ENCODE data around the gene LOC101059915.

The LOC101059915 gene

DNA sequence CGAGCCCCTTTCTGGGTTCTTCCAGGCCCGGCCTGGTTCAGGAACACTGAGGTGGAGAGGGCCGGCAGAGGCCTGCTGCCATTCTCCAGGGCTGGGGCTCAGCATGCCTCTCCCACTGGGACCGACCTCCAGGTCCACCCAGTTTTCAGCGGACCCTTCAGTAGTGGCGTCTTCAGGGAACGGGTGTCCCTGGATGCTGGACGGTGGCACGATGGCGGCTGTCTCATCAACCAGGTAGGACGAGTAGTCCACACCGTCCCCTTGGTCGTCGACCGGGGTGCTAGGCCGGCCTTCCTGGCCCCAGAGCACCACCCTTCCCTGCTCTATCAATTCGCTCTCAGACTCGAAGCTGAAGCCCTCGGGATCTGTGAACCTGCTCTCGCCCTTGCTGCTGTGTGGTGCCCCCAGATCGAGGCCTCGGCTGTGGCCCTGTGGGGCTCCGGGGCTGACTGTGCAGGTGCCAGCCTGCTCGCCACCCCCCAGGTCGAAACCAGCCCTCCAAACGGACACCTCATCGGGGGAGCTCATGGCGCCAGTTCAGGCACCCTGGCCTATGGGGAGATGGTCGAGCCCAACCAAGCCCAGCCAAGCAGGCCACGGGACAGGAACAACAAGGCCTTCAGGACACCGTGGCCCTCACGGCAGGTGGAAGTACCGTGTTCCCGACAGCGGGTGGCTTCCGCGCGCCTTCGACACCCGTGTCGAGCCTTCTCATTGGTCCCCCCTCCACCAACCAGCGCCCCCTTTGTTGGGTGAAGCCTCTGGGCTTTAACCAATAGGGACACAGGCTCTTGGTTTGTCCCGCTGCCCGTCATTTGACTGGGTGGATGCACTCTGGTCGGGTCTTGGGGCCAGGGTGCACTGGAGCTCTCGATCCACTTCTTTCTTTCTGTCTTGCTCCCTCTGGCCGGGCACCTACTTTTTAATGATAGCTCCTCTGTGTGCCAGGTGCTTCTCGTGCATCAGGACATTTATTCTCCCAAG, 814 bp upstream of the LOC101059915 start:
- no peak overlapping the region for H2AFZ ChIP-seq (ENCODE audit: low read length)
- H3K79me2 ChIP-seq (ENCODE audit: insufficient read depth, low read depth, low read length): no peaks in the 10 kb centered on the region
- ChIA-PET POLR2A (no interaction called here), CTCF (ENCODE audit: unreplicated experiment) (no interaction called here)
- intact Hi-C loops (cut with micrococcal nuclease; ENCODE audit: unreplicated experiment): no loop called here
- H3K36me3 ChIP-seq (ENCODE audit: insufficient read depth, low read length): no peaks in the 10 kb centered on the region
- H3K4me3 ChIP-seq (ENCODE audit: low read depth, low read length, poor library complexity, severe bottlenecking): no peak overlapping the region
- no peaks in the 10 kb centered on the region for H3K9me3 ChIP-seq (ENCODE audit: low read length)
- H3K9me2 ChIP-seq (ENCODE audit: insufficient read depth, low read length): no peaks in the 10 kb centered on the region
- no peak overlapping the region for H3K4me2 ChIP-seq (ENCODE audit: low read length)
- H4K20me1 ChIP-seq (ENCODE audit: insufficient read depth, low read length): no peaks in the 10 kb centered on the region
- H3K27ac ChIP-seq (ENCODE audit: low read depth, low read length, poor library complexity, severe bottlenecking): no peak overlapping the region
- BruUV-seq (replicated peaks): no TSS peak
- DNase-seq (ENCODE audit: low spot score): no peak
- H3K4me1 ChIP-seq (ENCODE audit: insufficient read depth, low read length, poor library complexity, severe bottlenecking): no peaks in the 10 kb centered on the region
- TF ChIP-seq, protein P1, sequence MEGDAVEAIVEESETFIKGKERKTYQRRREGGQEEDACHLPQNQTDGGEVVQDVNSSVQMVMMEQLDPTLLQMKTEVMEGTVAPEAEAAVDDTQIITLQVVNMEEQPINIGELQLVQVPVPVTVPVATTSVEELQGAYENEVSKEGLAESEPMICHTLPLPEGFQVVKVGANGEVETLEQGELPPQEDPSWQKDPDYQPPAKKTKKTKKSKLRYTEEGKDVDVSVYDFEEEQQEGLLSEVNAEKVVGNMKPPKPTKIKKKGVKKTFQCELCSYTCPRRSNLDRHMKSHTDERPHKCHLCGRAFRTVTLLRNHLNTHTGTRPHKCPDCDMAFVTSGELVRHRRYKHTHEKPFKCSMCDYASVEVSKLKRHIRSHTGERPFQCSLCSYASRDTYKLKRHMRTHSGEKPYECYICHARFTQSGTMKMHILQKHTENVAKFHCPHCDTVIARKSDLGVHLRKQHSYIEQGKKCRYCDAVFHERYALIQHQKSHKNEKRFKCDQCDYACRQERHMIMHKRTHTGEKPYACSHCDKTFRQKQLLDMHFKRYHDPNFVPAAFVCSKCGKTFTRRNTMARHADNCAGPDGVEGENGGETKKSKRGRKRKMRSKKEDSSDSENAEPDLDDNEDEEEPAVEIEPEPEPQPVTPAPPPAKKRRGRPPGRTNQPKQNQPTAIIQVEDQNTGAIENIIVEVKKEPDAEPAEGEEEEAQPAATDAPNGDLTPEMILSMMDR (conservative IDR thresholded peaks at IDR 0.05; ENCODE audit: low read length): no peak
- TF ChIP-seq EZH2phosphoT487 (IDR thresholded peaks at IDR 0.05; ENCODE audit: borderline replicate concordance, low read depth, low read length): no peak

DNA sequence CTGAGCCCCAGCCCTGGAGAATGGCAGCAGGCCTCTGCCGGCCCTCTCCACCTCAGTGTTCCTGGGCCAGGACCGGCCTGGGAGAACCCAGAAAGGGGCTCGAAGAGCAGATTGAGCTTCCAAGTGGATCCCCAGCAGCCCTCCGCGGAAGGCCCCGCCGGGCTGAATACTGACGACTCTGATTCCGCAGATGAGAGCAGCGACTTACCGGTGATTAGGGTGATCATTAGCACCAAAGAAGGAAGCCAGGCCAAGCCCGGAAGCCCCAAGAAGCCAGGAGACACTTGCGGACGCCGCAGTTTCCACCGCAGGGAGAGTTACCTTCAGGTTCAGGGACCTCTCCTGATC, 876 bp downstream of the LOC101059915 start:
- POLR2A ChIA-PET: no interaction called here
- CTCF ChIA-PET (ENCODE audit: unreplicated experiment): interaction anchor here (0.5 kb wide), 1 partner anchor 315 kb away, joined by 3 read pairs; no protein-coding TSS in a partner anchor
- Histone ChIP-seq H4K20me1 (ENCODE audit: insufficient read depth, low read length) (no peaks in the 10 kb centered on the region), H3K4me1 (ENCODE audit: insufficient read depth, low read length, poor library complexity, severe bottlenecking) (no peaks in the 10 kb centered on the region), H3K79me2 (ENCODE audit: insufficient read depth, low read depth, low read length) (no peaks in the 10 kb centered on the region), H3K36me3 (ENCODE audit: insufficient read depth, low read length) (no peaks in the 10 kb centered on the region), H3K4me2 (ENCODE audit: low read length) (no peak overlapping the region), H3K27ac (ENCODE audit: low read depth, low read length, poor library complexity, severe bottlenecking) (no peak overlapping the region), H3K9me2 (ENCODE audit: insufficient read depth, low read length) (no peaks in the 10 kb centered on the region), H3K9me3 (ENCODE audit: low read length) (no peaks in the 10 kb centered on the region), H3K4me3 (ENCODE audit: low read depth, low read length, poor library complexity, severe bottlenecking) (no peak overlapping the region), H2AFZ (ENCODE audit: low read length) (no peak overlapping the region)
- TF ChIP-seq, protein P1 (conservative IDR thresholded peaks at IDR 0.05; ENCODE audit: low read length): no peak
- TF ChIP-seq EZH2phosphoT487 (IDR thresholded peaks at IDR 0.05; ENCODE audit: borderline replicate concordance, low read depth, low read length): no peak
- intact Hi-C loops (cut with micrococcal nuclease; ENCODE audit: unreplicated experiment): no loop called here
- no peak for DNase-seq (ENCODE audit: low spot score)
- no TSS peak for BruUV-seq (replicated peaks)

DNA sequence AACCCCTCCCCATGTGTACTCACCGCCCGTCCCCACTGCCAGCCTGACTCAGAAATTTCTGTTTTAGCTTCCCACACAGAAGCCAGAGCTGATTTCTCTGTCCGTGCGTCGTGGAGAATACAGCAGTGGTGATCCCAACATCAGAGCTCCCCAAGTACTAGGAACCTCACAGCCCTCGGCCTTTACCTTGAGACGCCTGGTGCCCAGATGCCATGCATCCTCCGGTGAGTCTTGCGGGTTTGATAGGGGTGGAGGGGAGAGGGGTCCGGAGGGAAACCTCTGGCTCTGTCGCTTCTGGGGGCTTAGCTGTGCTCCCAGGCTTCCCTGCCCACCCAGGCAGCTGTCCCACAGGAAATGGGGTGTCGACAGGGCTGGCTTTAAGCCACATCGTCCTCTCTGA, 2.1 kb downstream of the LOC101059915 start:
- Histone ChIP-seq H3K9me3 (ENCODE audit: low read length) (no peaks in the 10 kb centered on the region), H2AFZ (ENCODE audit: low read length) (no peak overlapping the region), H3K27ac (ENCODE audit: low read depth, low read length, poor library complexity, severe bottlenecking) (no peak overlapping the region), H4K20me1 (ENCODE audit: insufficient read depth, low read length) (no peaks in the 10 kb centered on the region), H3K4me1 (ENCODE audit: insufficient read depth, low read length, poor library complexity, severe bottlenecking) (no peaks in the 10 kb centered on the region), H3K4me2 (ENCODE audit: low read length) (no peak overlapping the region), H3K9me2 (ENCODE audit: insufficient read depth, low read length) (no peaks in the 10 kb centered on the region), H3K79me2 (ENCODE audit: insufficient read depth, low read depth, low read length) (no peaks in the 10 kb centered on the region), H3K36me3 (ENCODE audit: insufficient read depth, low read length) (no peaks in the 10 kb centered on the region), H3K4me3 (ENCODE audit: low read depth, low read length, poor library complexity, severe bottlenecking) (no peak overlapping the region)
- ChIA-PET CTCF (ENCODE audit: unreplicated experiment) (no interaction called here), POLR2A (no interaction called here)
- BruUV-seq (replicated peaks): no TSS peak
- intact Hi-C loops (cut with micrococcal nuclease; ENCODE audit: unreplicated experiment): no loop called here
- no peak for DNase-seq (ENCODE audit: low spot score)
- no peak for TF ChIP-seq EZH2phosphoT487 (IDR thresholded peaks at IDR 0.05; ENCODE audit: borderline replicate concordance, low read depth, low read length)
- TF ChIP-seq, protein P1 (conservative IDR thresholded peaks at IDR 0.05; ENCODE audit: low read length): no peak

Measured in OCI-LY7 (cell line).